ENCODE measurements around the gene CACNA1H. TPM values are rescaled to one million over a fixed set of nuclear protein-coding genes. Genes with fewer than 3 reads are reported as not detected.

Gene CACNA1H
- 0.07 and 0.37 TPM in 2 replicates for total RNA-seq

GRCh38 chr16:1152651-1153259 lies at the start of gene CACNA1H:
Gene CACNA1H (plus strand): TSS chr16:1153106. CDS start chr16:1153738, 632 bp downstream.

DNA sequence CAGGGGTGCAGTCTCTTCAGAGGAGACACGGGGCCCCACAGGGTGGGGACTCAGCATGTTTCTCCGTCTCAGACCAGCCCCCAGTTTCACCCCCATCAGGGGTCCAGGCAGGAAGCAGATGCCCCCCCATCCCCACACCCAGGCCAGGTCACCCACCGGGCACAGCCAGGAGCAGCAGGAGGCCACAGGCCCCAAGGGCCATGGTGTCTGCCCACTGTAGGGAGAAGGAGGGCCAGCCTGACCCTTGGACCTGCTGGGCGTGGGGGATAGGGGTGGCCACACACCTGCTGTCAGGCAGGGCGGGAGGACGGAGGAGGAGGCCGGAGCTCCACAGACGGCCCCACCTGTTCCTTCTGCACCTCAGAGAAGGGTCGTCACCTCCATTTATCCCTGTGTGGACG lies 72.1 kb downstream of the CACNA1H start, which contains the start of gene TPSG1:
TSS of gene TPSG1 (minus strand) at position 218 of the 401 bp plus-strand sequence. CDS start at position 202, 16 bp downstream.

DNA sequence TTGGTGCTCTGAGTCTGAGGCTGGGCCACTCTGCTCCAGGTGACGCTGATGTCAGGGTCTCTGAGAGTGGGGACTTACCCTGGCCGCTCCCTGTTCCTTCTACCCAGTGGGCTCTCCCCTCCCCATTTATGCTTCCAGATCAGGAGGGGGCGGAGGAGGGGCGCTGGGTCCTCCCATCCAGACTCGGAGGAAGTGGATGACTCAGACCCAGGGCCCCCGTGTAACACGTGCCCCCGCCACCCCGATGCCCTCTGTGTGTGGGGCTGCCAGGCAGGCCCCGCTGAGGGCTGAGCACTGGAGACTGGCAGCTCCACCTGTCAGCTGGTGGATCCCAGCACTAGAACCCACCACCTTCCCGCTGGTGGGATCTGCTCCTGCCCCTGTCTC lies 77.2 kb downstream of the CACNA1H start, which contains the start of gene TPSB2:
TSS of gene TPSB2 (minus strand) at position 101 of the 387 bp plus-strand sequence. CDS start 233 bp downstream, outside the sequence.

DNA sequence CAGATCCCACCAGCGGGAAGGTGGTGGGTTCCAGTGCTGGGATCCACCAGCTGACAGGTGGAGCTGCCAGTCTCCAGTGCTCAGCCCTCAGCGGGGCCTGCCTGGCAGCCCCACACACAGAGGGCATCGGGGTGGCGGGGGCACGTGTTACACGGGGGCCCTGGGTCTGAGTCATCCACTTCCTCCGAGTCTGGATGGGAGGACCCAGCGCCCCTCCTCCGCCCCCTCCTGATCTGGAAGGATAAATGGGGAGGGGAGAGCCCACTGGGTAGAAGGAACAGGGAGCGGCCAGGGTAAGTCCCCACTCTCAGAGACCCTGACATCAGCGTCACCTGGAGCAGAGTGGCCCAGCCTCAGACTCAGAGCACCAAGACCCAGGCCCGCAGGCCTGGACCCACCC lies 87.5 kb downstream of the CACNA1H start, which contains the start of gene TPSAB1:
TSS of gene TPSAB1 (plus strand) at position 270 of the 400 bp plus-strand sequence. CDS start 234 bp downstream, outside the sequence.

DNA sequence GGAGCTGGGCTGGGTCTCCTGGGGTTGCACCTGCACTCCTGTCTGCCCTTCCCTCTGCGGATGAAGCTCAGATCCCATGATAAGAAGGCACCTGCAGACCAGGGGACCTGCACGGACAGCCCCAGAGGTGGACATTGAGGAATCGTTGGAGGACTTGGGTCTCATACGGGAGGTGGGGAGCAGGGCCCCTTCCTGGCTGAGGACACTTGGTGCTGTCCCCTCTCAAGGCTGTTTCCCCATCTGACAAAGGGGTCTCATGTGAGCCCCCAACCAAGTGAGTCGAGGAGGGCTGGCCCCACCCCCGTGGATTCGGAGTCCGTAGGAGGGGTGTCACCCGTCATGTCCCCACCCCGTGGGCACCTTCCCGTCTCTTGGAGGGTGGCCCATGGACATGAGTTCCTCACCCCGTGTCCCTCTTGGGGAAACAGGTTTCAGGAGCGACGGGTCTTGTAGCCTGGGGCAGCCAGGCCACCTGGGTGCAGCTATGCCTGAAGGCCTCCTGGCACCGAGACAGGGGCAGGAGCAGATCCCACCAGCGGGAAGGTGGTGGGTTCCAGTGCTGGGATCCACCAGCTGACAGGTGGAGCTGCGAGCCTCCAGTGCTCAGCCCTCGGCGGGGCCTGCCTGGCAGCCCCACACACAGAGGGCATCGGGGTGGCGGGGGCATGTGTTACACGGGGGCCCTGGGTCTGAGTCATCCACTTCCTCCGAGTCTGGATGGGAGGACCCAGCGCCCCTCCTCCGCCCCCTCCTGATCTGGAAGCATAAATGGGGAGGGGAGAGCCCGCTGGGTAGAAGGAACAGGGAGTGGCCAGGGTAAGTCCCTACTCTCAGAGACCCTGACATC lies 102.6 kb downstream of the CACNA1H start, which contains the start of gene TPSD1:
TSS of gene TPSD1 (plus strand) at position 794 of the 847 bp plus-strand sequence. CDS start 212 bp downstream, outside the sequence.

Other genes with a start within 250 kb of the CACNA1H start
- 3.9 and 8.5 TPM in 2 replicates for gene LMF1, start 182.1 kb upstream of the CACNA1H start, total RNA-seq
- not detected in 2 replicates for gene SOX8, start 171.3 kb upstream of the CACNA1H start, total RNA-seq
- gene SSTR5, start 80.4 kb upstream of the CACNA1H start, total RNA-seq: not detected in 2 replicates
- gene C1QTNF8, start 56.9 kb upstream of the CACNA1H start, total RNA-seq: not detected in 2 replicates
- gene TPSG1, start 72.2 kb downstream of the CACNA1H start, total RNA-seq: not detected in 2 replicates
- not detected in 2 replicates for gene TPSB2, start 77.1 kb downstream of the CACNA1H start, total RNA-seq
- not detected in 2 replicates for gene TPSAB1, start 87.6 kb downstream of the CACNA1H start, total RNA-seq
- gene TPSD1, start 103.0 kb downstream of the CACNA1H start, total RNA-seq: not detected in 2 replicates
- 68.8 and 72.0 TPM in 2 replicates for gene UBE2I, start 156.5 kb downstream of the CACNA1H start, total RNA-seq
- 0.21 TPM in 1 of 2 replicates, not detected in the other for gene BAIAP3, start 180.5 kb downstream of the CACNA1H start, total RNA-seq
- 108 and 192 TPM in 2 replicates for gene TSR3, start 198.8 kb downstream of the CACNA1H start, total RNA-seq
- 23.6 and 24.6 TPM in 2 replicates for gene GNPTG, start 198.8 kb downstream of the CACNA1H start, total RNA-seq

Measured in airway epithelial cell (primary cell).